NCI-H1092 (cell line): ENCODE measurements around the gene ADAP1.
"Not testable (repeated sequence)": the region's sequence is repeated elsewhere in the genome, so short reads cannot be mapped to it uniquely, and the experiment has no call there.

ENCODE experiments used
- DNase-seq: peaks from one replicate; lab custom pipeline; 2025; lab: John Stamatoyannopoulos, UW

ADAP1 gene

DNA sequence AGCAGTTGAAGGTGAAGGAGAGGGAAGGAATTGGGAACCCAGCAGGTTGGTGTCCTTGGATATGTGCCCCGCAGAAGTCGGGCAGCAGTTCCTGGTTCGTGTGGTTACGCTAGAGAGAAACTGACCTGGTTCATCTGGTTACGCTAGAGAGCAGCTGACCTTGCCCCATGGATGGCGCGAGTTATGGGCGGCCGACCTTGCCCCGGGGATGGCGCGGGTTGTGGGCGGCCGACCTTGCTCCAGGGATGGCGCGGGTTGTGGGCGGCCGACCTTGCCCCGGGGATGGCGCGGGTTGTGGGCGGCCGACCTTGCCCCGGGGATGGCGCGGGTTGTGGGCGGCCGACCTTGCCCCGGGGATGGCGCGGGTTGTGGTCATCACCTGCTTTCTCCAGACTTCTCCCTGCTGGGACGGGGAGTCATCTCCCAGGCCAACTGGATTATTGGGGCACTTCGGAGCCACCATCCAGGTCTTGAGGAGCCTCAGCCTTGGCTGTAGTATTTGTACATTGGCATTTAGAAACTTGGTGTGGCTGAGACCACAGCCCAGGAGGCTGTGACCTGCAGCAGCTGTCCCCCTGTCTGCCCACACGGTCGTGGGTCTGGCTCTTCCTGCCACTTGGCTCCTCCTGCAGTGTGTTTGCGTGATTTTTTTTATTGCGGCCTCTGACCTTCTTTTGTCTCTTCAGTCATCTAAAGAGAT is 72.0 kb downstream of the ADAP1 start:
- no peak for DNase-seq

DNA sequence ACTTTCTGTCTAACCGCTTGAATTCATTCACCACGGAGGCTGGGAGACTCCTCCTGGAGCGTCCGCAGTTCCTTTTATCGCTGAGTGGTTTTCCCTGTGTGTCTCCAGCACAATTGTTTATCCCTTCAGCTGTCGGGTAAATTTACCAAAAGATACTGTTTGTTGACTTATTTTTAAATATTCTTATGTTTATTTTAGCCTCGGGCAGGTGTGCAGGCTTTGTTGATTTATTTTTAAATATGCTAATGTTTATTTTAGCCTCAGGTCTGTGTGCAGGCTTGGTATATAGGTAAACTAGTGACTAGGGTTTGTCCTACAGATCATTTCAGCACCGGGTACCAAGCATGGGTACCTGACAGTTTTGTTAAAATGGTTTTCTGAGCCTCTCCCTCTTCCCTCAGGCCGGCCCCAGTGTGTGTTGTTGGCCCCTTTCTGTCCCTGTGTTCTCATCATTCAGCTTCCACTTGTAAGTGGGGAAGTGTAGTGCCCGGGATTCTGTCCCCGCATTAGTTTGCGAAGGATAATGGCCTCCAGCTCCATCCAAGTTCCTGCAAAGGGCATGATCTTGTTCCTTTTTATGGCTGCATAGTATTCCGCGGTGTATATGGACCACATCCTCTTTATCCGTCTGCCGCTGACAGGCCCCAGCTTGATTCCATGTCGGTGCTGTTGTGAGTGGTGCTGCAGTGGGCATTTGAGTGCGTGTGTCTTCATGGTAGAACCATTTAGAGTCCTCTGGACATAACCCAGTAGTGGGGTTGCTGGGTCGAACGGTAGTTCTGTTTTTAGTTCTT is 72.8 kb downstream of the ADAP1 start:
- DNase-seq = no peak

DNA sequence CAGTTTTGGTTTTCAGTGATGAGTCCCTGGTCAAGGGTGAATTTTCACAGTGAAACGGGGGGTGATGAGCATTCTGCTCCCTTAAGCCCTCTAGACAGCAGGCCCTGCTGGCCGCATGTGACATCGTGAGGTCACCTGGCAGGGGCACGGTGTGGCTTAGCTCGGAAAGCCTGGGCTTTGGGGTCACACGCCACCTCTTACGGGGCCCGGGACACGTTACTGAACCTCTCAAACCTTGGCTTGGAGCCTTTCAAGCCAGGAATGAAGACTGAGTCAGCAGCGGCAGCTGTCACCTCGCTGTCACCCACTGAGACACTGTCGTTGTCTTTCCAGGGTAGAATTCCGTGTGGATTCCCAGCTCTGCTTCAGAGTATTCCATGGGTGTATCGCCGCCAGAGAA is 74.0 kb downstream of the ADAP1 start:
- no peak for DNase-seq

DNA sequence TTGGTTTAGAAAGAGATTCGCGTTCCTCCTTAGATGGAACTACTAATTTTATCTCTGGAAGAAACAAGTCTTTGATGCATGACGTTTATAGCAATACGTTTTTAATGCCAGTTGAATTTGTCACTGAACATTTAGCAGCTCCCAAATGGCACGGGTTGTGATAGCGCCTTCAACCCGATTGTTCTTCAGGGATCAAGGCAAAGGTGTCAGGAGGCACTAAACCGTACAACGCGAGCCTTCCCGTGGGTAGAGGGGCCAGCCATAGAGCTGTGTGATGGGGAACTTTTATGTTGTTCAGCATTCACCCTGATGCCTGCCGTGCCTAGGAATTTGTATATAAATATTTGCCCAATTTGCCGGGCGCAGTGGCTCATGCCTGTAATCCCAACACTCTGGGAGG is 74.8 kb downstream of the ADAP1 start:
- no peak for DNase-seq

DNA sequence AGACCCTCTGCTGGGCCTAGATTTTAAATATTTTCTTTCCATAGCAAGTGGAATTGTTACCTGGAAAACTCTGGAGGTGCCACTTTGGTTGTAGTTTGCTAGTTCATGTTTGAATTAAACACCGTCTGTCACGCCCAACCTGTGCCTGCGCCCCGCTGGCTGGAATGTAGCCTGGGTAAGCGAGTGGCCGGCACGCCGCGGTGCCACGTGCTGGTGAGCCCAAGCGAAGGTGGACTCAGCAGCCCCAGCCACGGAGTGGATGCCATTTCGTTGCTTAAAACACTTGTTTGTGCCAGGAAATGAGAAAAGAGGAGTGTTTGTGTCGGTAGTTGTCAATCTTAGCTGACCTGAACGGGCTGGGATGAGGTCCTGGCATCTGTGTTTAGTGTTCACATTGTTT is 75.4 kb downstream of the ADAP1 start:
- DNase-seq = no peak

DNA sequence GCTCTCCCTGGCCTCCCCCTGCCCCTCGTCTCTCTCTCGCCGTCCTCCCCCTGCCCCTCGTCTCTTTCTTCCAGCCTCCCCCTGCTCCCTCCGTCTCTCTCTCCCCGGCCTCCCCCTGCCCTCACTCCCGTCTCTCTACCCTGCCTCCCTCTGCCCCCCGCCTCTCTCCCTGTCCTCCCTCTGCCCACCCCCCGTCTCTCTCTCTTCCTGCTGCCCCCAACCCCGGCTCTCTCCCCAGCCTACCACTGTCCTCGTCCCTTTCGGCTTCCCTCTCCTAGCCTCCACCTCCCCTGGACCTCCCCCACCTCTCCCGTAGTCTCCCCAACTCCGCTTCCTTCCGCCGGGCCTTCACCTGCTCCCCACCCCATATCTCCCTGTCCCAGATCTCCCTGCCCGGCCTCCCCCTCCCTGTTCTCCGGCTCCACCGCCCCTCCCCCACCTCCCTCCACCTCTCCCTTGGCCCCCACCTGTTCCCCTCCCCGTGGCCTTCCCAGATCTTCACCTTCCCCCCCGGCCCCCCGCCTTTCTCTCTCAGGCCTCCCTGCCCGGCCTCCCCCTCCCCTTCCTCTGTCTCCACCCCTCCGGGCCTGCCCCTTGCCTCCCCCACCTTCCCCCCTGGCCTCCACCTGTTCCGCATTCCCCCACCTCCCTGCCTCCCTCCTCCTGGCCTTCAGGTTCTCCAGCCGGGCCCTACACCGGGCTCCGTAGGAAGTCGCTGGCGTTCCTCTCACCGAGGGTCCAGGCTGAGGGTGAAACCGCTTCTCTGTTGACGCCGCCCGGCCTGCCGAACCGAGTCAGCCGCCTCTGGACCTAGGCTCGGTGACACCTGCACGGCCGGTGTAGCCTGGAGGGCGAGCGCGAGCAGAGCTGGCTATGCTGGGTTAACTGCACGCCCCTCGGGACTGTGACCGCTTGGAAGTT is 76.9 kb downstream of the ADAP1 start:
- DNase-seq = no peak

DNA sequence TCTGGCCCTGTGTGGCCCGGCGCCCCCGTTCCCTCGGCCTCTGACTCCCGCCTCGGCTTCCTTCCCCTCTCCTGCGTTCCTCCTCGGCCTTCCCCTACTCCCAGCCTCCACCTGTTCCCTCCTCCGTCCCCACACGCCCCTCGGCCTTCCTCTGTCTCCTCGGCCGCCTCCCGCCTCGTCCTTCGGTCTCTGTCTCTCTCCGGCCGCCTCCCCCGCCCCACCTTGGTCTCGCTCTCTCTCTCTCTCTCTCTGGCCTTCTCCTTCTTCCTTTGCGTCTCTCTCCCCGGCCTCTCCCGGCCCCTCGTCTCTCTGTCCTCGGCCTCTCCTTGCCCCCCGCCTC is 77.5 kb downstream of the ADAP1 start:
- no peak for DNase-seq

DNA sequence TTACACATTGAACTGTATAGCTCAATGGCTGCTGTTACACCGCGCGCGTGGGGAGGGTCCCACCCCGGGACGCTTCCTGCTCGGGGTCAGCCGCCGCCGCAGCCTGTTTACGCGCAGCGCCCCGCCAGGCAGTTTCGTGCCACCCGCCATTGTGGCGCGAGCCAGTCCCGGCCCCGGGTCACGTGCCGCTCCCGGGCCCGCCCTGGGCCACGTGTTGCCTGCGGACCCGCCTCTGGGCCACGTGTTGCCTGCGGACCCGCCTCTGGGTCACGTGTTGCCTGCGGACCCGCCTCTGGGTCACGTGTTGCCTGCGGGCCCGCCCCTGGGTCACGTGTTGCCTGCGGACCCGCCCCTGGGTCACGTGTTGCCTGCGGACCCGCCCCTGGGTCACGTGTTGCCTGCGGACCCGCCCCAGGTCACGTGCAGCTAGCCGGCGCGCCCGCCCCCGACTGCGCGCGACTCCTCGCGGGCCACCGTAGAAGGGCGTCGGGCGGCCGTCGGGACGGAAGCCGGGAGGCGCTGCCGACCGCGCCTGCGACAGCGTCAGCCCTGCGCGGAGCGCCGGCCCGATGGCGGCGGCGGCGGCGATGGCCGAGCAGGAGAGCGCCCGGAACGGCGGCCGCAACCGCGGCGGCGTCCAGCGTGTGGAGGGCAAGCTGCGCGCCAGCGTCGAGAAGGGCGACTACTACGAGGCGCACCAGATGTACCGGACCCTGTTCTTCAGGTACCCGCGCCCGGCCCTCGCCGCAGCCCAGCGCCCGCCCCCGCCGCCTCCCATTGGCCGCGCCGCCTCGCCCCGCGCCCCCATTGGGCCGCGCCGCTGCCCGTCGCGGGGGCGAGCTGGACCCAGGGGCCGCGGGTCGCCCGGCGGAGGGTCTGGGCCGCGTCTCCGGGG is 78.2 kb downstream of the ADAP1 start, which contains the start of gene GET4:
TSS of gene GET4 (plus strand) at position 478 of the 895 bp plus-strand sequence. CDS start at position 570, 92 bp downstream.
- DNase-seq = peak; percentile 91

DNA sequence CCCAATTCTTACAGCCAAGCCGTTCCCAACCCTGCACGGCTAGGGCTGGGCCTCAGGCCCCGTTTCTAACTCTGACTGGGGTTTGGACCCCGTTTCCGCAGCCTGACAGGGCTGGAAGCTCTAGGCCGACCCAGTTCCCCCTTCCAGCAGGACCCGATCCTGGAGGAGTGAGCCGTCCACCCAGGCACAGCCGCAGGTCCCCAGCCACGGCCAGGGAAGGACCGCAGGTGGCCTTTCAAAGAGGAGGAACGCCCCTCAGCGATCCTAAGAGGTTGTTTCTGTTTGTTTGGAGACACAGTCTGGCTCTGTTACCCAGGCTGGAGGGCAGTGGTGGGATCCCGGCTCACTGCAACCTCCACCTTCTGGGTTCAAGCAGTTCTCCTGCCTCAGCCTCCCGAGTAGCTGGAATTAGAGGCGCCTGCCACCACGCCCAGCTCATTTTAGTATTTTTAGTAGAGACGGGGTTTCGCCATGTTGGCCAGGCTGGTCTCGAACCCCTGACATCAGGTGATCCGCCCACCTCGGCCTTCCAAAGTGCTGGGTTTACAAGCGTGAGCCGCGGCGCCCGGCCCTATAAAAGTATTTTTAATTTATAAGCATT is 78.9 kb downstream of the ADAP1 start:
- DNase-seq = peak; percentile 28

DNA sequence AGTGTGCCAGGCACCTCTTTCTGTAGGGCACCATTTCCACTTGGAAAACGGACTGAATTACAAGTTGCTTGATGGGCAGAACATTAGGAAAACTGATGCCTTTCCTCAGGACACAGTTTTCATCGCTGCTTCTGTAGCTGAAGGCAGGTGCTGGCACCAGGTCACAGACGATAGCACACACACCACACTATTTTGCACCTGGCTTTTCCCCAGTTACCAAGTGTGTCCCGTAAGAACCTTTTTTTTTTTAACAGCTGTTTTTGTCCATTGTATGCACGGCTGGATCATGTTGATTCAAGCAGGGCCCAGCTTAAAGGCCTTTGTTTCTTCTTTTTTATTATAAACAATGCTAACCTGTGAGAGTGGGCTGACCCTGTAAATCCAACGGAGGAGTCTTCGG is 79.4 kb downstream of the ADAP1 start:
- DNase-seq = peak; percentile 47

DNA sequence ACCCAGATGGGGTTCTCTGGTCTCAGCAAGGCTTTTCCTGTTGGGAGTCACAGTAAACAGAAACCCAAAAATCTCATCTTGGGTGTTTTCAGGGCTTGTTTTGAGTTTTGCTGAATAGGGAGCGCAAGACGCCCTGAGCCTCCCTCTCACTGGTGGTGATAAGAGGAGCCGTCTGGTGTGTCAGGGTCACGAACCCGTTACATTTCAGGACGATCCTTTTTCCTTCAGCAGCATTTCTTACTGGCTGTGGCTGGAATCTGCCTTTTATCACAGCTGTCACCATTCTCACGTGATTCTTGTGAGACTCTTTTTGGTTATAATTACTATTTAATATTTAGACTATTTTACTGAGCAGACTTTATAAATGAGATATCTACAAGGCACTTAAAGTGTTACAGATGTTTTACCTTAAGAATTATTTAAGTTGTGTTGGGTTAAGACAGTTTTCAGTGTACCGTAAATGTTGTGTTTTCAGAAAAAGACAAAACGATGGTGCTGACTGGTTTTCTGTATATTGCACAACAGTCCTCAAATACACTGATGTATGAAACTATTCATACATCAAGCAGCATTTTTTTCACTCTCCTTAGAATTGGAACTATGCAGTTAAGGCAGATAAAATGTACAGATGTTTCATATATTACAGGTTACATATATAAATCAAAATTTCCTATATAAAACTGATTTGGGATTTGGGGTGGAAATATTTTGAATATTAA is 80.3 kb downstream of the ADAP1 start:
- no peak for DNase-seq

DNA sequence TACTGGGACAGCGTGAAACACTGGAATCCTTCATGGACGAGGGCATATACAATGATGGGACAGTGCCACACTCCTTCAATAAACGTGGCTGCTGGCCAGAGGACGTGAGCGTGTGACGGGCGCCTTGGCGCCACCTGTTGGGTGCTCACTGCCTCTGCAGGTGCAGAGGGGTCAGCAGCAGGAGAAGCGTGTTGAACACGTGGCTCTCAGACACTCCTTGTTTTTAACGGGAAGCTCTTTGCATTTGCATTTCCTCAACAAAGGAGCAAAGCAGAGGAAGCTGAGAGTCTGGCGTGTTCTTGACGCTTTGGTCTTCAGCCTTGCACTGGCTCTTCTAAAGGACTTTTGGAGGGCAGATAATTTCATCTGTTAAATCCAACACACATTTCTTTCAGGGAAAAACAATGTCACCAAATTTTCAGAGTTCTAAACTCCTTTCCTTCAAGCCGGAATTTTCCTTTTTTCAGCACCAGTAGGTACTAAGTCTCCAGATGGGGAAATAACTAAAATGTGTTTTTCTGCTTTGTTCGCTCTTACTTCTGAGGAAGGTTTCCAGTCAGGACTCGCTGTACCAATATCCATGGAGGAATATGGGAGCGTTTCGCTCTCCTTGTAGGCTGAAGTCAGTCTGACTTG is 81.0 kb downstream of the ADAP1 start:
- DNase-seq = peak; percentile 80

DNA sequence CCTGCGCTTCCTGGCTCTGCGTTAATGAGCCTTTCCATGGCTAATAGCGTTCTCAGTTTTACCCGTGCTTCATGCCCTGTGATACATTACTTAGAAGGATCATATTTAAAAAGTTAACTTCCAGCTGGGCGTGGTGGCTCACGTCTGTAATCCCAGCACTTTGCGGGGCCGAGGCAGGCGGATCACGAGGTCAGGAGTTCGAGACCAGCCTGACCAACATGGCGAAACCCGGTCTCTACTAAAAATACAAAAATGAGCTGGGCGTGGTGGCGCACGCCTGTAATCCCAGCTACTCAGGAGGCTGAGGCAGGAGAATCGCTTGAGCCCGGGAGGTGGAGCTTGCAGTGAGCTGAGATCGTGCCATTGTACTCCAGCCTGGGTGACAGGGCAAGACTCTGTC is 81.8 kb downstream of the ADAP1 start:
- not testable (repeated sequence) for DNase-seq

DNA sequence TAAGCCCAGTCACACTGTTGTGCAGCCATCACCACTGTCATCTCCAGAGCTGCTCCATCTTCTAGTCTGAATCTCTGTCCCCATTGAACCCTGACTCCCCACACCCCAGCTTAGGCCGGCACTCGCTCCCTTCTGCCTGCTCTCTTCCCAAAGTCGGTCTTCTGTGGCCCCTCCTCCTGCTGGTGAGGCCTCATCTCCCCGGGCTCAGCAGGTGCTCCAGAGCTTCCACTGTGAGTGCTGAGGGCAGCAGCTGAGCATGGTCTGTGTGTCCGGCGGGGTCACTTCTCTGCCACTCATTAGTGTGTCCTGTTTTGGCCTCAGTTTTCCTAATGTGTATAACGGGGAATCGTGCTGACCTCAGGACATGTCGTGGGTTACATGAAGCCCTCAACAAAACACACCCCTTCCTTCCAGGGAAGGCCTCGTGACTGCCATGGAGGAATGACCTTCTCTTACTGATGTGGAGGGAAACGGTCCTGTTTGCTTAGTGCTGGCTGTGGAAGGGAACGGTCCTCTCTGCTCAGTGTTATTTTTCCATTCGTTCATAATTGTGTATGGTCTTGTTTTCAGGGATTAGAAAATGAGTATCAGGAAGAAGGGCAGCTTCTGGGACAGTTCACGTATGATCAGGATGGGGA is 82.5 kb downstream of the ADAP1 start:
- no peak for DNase-seq

DNA sequence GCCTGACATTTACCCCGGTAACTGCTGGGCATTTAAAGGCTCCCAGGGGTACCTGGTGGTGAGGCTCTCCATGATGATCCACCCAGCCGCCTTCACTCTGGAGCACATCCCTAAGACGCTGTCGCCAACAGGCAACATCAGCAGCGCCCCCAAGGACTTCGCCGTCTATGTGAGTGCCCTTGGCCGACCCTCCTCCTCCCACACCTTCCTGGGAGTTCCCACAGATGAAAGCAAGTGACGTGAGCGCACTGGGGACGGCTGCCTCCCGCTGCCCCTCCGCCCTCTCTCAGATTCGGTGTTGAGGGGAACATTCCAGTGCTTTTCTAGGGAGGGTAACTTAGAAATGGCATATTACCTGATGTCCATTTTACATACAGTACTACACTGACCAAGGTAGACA is 85.1 kb downstream of the ADAP1 start:
- DNase-seq = no peak

DNA sequence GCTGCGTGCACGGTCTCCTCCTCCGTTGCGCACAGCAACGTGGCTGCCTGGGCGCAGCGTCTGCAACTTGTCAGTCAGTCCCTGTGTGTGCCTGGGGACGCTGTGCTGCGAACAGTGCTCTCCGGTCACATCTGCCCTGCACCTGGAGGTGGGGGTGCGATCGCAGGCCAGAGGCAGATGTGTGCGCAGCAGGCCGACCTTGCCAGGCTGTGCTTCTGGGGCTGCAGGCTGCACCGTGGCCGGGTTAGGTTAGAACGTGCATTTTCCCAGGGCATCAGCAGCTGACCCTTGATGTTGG is 86.3 kb downstream of the ADAP1 start:
- no peak for DNase-seq

DNA sequence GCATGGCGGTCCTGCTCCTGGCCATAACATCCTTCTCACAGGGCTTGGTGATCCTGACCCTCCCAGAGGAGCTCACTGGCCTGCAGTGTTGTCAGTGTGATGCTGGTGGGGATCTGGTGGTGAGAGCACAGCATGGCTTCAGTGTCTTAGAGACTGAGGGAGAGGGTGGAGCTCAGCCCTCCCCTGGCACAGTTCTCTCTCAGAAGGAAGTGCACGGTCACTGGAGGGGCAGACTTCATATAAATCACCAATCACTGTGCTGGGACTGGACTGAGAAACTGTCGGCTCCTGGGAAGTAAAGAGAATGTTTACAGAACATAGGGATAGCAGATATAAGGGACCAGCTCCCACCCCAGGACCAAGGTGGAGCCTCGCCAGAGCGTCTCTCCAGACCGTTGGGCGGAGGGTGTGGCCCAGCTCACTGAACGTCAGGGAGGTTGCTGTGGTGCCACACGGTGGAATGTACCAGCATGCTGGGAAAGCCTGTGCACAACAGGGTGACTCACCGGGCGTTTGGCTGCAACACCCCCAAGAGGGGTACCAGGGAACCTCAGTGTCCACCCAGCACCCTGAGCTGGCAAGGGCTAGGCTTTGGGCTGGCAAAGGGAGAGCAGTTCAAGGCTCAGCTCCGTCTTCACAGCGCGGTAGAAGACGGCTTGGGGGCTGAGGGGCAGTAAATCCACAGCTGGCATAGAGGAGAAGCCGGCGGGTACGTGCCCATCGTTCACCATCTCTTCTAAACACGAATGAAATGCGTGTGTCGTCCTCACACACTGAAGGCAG is 86.9 kb downstream of the ADAP1 start:
- DNase-seq = no peak

DNA sequence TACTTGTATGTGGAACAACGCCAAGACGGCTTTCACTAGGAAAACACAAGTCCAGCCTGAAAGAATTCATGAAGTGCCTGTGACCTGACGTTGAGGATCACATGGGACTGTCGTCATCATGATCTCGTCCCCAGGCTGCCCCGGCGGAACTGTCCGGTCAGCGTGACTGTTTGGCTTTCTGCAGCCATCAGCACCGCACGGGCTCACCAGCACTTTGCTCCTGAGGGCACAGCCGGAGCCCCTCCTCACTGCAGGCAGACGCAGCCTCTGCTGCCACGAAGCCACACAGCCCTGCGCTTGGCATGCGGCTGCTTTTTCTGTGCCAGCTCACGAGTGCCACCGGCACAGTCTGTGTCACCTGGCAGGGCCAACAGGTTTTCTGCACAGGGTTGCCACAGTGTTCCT is 87.5 kb downstream of the ADAP1 start:
- no peak for DNase-seq

DNA sequence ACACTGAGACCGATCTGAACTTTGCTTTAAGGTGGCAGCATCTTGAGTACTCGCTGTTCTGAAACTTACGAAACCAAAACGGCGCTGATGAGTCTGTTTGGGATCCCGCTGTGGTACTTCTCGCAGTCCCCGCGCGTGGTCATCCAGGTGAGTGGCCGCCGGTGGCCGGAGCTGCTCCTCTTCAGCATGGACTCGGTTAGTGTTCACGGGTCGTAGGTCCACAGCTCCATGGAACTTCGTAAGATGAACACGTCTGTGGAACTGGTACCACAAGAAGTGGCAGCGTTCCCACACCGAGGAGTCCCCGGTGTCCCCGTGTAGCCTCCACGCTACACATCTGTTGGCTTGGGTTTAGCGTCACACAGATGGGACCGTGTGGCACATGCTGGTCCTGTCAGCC is 88.6 kb downstream of the ADAP1 start:
- no peak for DNase-seq
